ENCODE results near the gene ARMC7.
"Not testable (repeated sequence)": the region's sequence is repeated elsewhere in the genome, so short reads cannot be mapped to it uniquely, and the experiment has no call there.

The ARMC7 gene

GRCh38 chr17:75109407-75110233, at the start of gene ARMC7:
TSS of gene ARMC7 (plus strand) at chr17:75109969. CDS start at chr17:75110289, 320 bp downstream.
- DNase-seq (ENCODE audit: low spot score) = peak; percentile 88

- DNase-seq (ENCODE audit: low spot score) = no peak
These were observed 49.2 kb upstream of the ARMC7 start for GRCh38 chr17:75060434-75061054.

DNA sequence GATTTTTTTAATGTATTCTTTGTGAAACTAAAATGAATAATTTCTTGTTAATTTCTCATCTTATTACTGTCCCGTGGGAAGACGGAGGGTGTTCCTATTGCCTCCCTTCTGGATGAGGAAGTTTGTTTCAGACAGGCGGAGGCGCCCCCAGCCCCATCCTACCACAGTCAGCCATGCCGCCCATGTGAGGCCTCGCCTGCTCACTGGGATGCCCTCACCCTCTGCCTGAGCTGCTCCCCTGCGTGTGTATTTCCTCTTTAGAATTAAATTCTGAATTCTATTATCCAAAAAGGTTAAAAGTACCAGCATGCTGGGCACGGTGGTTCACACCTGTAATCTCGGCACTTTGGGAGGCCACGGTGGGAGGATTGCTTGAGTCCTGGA, 48.7 kb upstream of the ARMC7 start:
- no peak for DNase-seq (ENCODE audit: low spot score)

DNA sequence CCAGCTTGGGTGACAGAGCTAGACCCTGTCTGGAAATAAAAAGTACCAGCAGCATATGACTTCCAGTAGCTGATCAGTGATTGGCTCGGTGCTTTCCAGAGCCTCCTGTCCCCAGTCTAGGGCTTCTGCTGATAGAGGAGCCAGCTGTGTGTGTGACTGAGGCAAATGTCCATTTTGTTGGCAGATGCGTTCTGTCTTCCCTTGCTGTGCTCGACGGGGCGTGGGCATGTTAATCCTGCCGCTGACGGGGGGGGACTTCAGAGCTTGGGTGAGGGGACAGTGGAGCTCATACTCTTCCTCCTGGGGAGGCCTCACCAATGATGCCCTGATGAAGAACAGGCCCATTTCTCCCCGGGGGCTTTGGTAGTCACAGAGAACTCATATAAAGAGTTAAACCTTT, 48.2 kb upstream of the ARMC7 start:
- no peak for DNase-seq (ENCODE audit: low spot score)

GRCh38 chr17:75063201-75063600, 46.6 kb upstream of the ARMC7 start:
- no peak for DNase-seq (ENCODE audit: low spot score)

GRCh38 chr17:75063626-75064025, 46.1 kb upstream of the ARMC7 start:
- no peak for DNase-seq (ENCODE audit: low spot score)

DNA sequence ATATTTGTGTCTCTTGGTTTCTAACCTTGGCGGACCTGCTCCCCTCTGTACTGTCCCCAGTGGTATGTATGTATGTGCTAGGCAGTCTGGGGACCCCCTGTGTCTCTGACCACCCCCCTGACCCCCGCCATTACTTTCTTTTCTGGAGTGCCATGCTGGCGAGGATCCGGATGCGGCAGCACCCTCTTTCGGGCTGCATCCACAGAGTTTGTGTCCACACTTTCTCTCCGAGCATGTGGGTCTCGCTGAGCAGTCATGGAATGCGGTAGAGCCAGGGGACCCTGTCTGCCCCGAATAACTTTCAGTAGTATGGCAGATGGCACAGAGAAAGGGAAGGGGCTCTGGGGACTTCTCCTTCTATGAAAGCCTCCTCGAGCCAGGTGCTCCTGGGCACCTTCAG, 45.7 kb upstream of the ARMC7 start:
- no peak for DNase-seq (ENCODE audit: low spot score)

DNA sequence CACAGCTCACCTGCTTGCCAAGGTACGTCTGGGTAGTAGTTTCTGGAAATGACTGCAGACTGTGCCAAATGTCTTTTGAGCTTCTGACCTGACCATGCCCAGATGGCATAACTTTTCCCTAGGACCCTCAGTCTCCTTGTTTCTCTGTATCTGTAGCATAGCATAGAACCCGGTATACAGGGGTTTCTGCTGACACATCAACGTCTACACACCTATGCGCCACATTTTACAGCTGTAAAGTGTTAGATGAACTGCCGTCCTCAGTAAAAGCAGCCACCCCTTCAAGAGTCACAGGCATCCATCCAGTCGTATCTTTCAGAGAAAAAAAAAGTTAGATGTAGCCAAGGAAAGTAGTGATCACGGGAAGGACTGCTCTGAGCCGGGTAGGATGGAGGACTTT, 45.3 kb upstream of the ARMC7 start:
- no peak for DNase-seq (ENCODE audit: low spot score)

GRCh38 chr17:75064867-75065561, 44.8 kb upstream of the ARMC7 start:
- DNase-seq (ENCODE audit: low spot score) = no peak

- no peak for DNase-seq (ENCODE audit: low spot score)
These were observed 44.1 kb upstream of the ARMC7 start for GRCh38 chr17:75065562-75066151.

GRCh38 chr17:75067856-75068255, 41.9 kb upstream of the ARMC7 start:
- DNase-seq (ENCODE audit: low spot score) = no peak

DNA sequence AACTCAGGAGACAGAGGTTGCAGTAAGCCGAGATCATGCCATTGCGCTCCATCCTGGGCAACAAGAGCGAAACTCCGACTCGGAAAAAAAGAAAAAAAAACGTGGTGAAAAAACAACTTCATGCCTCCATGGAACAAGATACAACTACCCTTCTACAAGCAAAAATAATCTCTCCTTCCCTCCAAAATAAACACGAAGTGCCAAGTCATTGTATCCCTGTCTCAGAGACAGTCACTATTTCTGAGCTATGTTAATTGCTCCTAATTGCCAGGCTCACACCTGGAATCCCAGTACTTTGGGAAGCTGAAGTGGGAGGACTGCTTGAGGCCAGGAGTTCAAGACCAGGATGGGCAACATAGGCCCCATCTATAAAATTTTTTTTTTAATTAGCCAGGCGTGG, 41.0 kb upstream of the ARMC7 start:
- no peak for DNase-seq (ENCODE audit: low spot score)

DNA sequence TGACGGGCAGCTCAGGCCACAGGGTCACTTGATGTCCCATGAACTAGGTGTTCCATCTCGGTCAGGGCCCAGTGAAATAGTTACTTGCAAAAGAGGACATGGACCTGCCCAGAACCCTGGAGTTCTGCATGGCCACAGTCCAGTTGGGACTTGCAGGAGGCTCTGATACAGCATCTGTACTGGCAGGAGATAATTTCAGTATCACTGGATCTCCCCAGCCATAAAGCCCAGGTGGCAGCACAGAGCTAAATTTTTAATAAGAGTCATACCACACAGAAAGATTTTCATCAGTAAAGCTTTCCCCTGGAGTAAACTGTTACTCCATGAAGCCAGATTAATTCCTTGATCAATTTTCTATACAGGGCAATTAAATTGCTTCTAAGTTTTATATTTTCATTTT, 40.0 kb upstream of the ARMC7 start:
- DNase-seq (ENCODE audit: low spot score) = no peak

- not testable (repeated sequence) for DNase-seq (ENCODE audit: low spot score)
These were observed 38.1 kb upstream of the ARMC7 start for GRCh38 chr17:75071478-75072271.

GRCh38 chr17:75072909-75073308, 36.9 kb upstream of the ARMC7 start:
- not testable (repeated sequence) for DNase-seq (ENCODE audit: low spot score)

- no peak for DNase-seq (ENCODE audit: low spot score)
These were observed 36.1 kb upstream of the ARMC7 start for GRCh38 chr17:75073618-75074047.

- DNase-seq (ENCODE audit: low spot score) = no peak
These were observed 35.2 kb upstream of the ARMC7 start for GRCh38 chr17:75074532-75074931.

DNA sequence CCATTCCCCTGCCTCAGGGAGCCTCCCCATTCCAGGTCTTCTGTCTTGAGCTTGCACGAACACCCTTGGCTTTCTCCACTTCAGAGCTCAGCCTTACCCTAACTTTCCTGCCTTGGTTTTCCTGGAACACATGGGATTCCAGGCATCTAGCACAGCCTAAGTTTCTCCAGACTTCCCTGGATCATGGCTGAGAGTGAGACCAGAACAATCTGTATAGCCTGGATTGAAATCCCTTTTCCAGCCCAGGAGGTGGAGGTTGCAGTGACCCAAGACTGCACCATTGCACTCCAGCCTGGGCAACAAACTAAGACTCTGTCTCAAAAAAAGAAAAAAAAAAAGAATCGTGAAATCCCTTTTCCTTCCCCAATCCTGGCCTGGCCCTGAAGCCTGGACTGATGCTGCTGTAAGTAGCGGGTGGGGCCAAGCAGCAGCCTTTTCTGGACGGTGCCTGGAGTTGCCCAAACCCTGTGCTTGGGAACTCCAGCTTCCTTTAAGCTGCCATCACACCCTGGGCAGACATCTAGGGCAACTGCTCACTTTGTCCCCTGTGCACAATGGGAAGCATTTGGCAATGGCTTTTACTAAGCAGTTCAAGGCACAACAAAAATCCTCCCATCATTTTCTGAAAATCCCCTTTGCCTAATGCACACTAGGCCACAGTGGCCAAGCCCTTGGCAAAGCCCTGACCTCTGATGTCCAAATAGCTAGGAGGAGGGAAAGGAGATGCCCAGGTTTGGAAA, 34.0 kb upstream of the ARMC7 start:
- no peak for DNase-seq (ENCODE audit: low spot score)

DNA sequence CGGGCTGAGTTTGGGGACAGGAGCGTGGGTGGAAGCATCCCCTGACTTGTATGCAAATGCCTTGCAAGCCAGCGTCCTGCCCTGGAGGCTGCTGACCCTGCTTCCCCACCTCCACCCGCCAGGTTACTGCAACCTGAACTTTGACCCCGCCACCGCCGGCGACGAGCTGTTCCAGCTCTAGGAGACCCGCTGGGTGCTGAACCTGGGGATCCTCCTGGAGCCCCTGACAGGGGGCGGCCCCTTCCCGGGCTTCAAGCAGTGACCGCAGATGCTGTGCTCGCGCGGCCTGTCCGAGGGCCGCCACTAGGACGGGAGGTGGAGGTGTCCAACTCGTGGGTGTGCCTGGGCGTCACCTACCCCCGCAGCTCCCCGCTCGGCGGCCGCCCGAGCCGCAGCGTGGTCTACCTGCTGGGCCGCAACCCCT, 32.7 kb upstream of the ARMC7 start:
- no peak for DNase-seq (ENCODE audit: low spot score)

GRCh38 chr17:75077496-75078283, 32.1 kb upstream of the ARMC7 start:
- DNase-seq (ENCODE audit: low spot score) = peak; percentile 60

Data from LoVo (cell line).